Measurements from ENCODE around the gene ARMC6. TPM values are rescaled to one million over a fixed set of nuclear protein-coding genes. Genes with fewer than 3 reads are reported as not detected.

Gene ARMC6
- total and polyA plus RNA-seq, 2 of the 13 experiments (the other 11 are each of a cell fraction or from before 2014, with no cell fraction given) = 16.2 to 36.8 TPM

DNA sequence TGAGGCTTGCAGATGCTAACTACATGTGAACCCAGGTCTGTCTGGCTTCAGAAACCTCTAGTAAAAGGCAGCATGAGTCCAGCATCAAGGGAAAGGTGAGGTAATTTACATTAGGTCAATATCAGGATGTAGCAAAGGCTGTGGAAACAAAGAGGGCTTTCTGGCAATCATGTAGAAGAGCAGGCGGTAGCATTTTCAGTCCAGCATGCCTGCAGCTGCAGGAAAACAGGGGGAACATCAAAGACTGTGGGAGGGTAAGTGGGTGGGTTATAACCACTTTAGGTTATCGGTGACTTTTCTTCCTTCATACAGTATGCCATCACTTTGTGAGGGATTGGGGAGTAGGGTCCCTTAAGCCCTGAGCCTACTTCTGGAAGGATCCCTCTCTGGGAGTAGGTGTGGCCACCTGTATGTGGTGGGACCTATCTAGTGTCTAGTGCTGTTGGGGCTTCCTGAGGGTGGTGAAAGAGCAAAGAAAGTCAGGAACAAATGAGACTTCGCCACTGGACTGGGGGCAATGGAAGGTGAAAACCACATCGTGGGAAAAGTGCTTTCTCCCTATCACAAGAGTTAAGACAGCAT is 10.9 kb upstream of the ARMC6 start (continued):
- TF ChIP-seq ZNF407 (CRISPR knock-in tag; IDR thresholded peaks at IDR 0.05; ENCODE audit: not compliant biosample characterization) (no peak), JUNB (CRISPR knock-in tag; IDR thresholded peaks at IDR 0.05; ENCODE audit: borderline replicate concordance) (no peak), ZSCAN12 (CRISPR knock-in tag; IDR thresholded peaks at IDR 0.05) (no peak), FOXA3 (CRISPR knock-in tag; IDR thresholded peaks at IDR 0.05) (peak; percentile 35; the same call in 1 of the 2 replicates), ZNF263 (CRISPR knock-in tag; IDR thresholded peaks at IDR 0.05) (no peak), SAP130 (CRISPR knock-in tag; IDR thresholded peaks at IDR 0.05; ENCODE audit: low read depth) (peak; percentile 43; the same call in 1 of the 2 replicates), ZBTB38 (CRISPR knock-in tag; IDR thresholded peaks at IDR 0.05) (peak; percentile 59; the same call in 1 of the 2 replicates), ZNF749 (CRISPR knock-in tag; IDR thresholded peaks at IDR 0.05; ENCODE audit: borderline replicate concordance) (no peak), ZNF652 (CRISPR knock-in tag; IDR thresholded peaks at IDR 0.05; ENCODE audit: borderline replicate concordance, low read depth) (no peak), BCL6 (CRISPR knock-in tag; IDR thresholded peaks at IDR 0.05) (0 out of 2 replicates have a peak, but pooled peaks have one; percentile 27), CEBPG (CRISPR knock-in tag; IDR thresholded peaks at IDR 0.05) (peak; percentile 35; the same call in 1 of the 2 replicates), MED13 (CRISPR knock-in tag; IDR thresholded peaks at IDR 0.05) (no peak), DDIT3 (CRISPR knock-in tag; IDR thresholded peaks at IDR 0.05) (no peak), ZBTB2 (CRISPR knock-in tag; IDR thresholded peaks at IDR 0.05; ENCODE audit: low read depth) (no peak), ZNF784 (CRISPR knock-in tag; IDR thresholded peaks at IDR 0.05; ENCODE audit: borderline replicate concordance) (no peak)

All from HepG2 (cell line).